Lung (tissue), 16 donors: Measurements from ENCODE around the gene PSORS1C2. TPM values are rescaled to one million over a fixed set of nuclear protein-coding genes. Genes with fewer than 3 reads are reported as not detected.
"Not testable (repeated sequence)": the region's sequence is repeated elsewhere in the genome, so short reads cannot be mapped to it uniquely, and the experiment has no call there.

Experiments used
- ATAC-seq: fragments of 200-7000 bp; cut with Tn5 transposase; one replicate; pipeline ENCODE4 v1.9.1; 2020; ENCODE audit warnings: moderate number of reproducible peaks; ENCODE audit not compliant: insufficient read depth, low FRiP score
- DNase-seq, 3 donors: peaks; one replicate each; pipeline ENCODE4 v3.0.0-alpha.2; 2013 to 2017
- H3K27ac ChIP-seq, 2 donors: one replicate each; pipeline ENCODE4 v1.5.1; 2013; ENCODE audit warnings: mild to moderate bottlenecking in 2 of 2, moderate library complexity in 2 of 2, control low read depth in 1 of 2, inconsistent platforms in 1 of 2, low read depth in 1 of 2, low read length in 1 of 2
- H3K27me3 ChIP-seq, 3 donors: one replicate each; pipeline ENCODE4 v1.5.1; 2013; ENCODE audit warnings: low read length in 2 of 3; ENCODE audit not compliant: control insufficient read depth in 3 of 3, insufficient read depth in 3 of 3
- H3K36me3 ChIP-seq, 4 donors: one replicate each; pipeline ENCODE4 v1.5.1; 2013; ENCODE audit warnings: low read length in 4 of 4, mild to moderate bottlenecking in 1 of 4, moderate library complexity in 1 of 4; ENCODE audit not compliant: control insufficient read depth in 4 of 4, insufficient read depth in 4 of 4
- H3K4me1 ChIP-seq, 5 donors: one replicate each; pipeline ENCODE4 v1.5.1; 2013; ENCODE audit warnings: low read length in 5 of 5, mild to moderate bottlenecking in 2 of 5, moderate library complexity in 1 of 5; ENCODE audit not compliant: control insufficient read depth in 5 of 5, insufficient read depth in 5 of 5
- H3K4me3 ChIP-seq: one replicate; pipeline ENCODE4 v1.5.1; 2013; ENCODE audit warnings: mild to moderate bottlenecking, control low read depth, moderate library complexity
- H3K9ac ChIP-seq, 2 donors: one replicate each; pipeline ENCODE4 v1.5.1; 2013; ENCODE audit warnings: low read length in 2 of 2, control low read depth in 1 of 2; ENCODE audit not compliant: insufficient read depth in 1 of 2
- H3K9me3 ChIP-seq, 4 donors: one replicate each; pipeline ENCODE4 v1.5.1; 2013; ENCODE audit warnings: low read length in 3 of 4, mild to moderate bottlenecking in 1 of 4, moderate library complexity in 1 of 4; ENCODE audit not compliant: control insufficient read depth in 4 of 4, insufficient read depth in 3 of 4
- CTCF ChIP-seq: IDR thresholded peaks from 2 replicates; pipeline ENCODE4 v1.5.1; 2012; ENCODE audit warnings: mild to moderate bottlenecking; ENCODE audit errors: control extremely low read depth, extremely low read depth
- WGBS, 2 donors: extraction: QIAGEN DNeasy Blood & Tissue Kit; methylation state at CpG; one replicate each; pipeline ENCODE4 v1.1.7; 2013; 5-methylcytosine and 5-hydroxymethylcytosine counted together
- long read RNA-seq, 5 donors: transcript quantifications; one replicate each; lab custom pipeline, GENCODE V29; 2026
- polyA plus RNA-seq, 2 donors: library from polyadenylated mRNA; stranded (reverse); fragments of 200-250 nt; gene quantifications; one replicate each; pipeline ENCODE4 v1.2.1, GENCODE V29; 2013
- total RNA-seq, 2 donors: library from RNA; depleted of rRNA in 1 of 2; stranded (reverse); fragments of >200 nt in 1 of 2; gene quantifications; one replicate each; pipeline ENCODE4 v1.2.1, GENCODE V29; 2014 to 2021
- donor health status: control.
- donor health status: control.
- donor health status: Bipolar disorder and iron deficiency.
- donor health status: healthy.
- donor health status: DM: yes; HTN: yes; CAD: no.

Gene PSORS1C2
- not detected for total RNA-seq
- polyA plus RNA-seq, result not detected
- long read RNA-seq, donor 1, result 0 reads
- long read RNA-seq, donor 2, result 0 reads
- long read RNA-seq, donor 3, result 0 reads
- long read RNA-seq, donor 4, result 0 reads
- long read RNA-seq, donor 5, result 0 reads

- Histone ChIP-seq H3K4me1 (peaks cover 0 to 10% (median 0%) of the 10 kb centered on the region in 5 donors), H3K9ac (no peak within 1 kb of the TSS), H3K27me3 (no peaks in the 10 kb centered on the region), H3K4me3 (no peak within 1 kb of the TSS), H3K27ac (no peak within 1 kb of the TSS), H3K9me3 (no peaks in the 10 kb centered on the region), H3K36me3 (peaks cover 0 to 2% (median 0%) of the 10 kb centered on the region in 4 donors)
- 84 to 85% methylated on average over 4 of the region's 4 CpGs for WGBS, 2 donors
- ATAC-seq (no peak), DNase-seq (no peak)
- TF ChIP-seq CTCF, result no peak
Observed at GRCh38 chr6:31138982-31139381, at the start of gene PSORS1C2. TSS of gene PSORS1C2 (minus strand) at chr6:31139066. CDS start at chr6:31139026, 40 bp downstream.

- no peaks in the 10 kb centered on the region for H3K36me3 ChIP-seq
- H3K27me3 ChIP-seq, result no peaks in the 10 kb centered on the region
- no peaks in the 10 kb centered on the region for H3K4me1 ChIP-seq
- DNase-seq (no peak), ATAC-seq (peak; percentile 41)
- H3K9ac ChIP-seq, result no peak overlapping the region
- WGBS, 2 donors, result 69 to 80% methylated on average over 5 of the region's 5 CpGs
- H3K27ac ChIP-seq, result no peak overlapping the region
- no peak overlapping the region for H3K4me3 ChIP-seq
- H3K9me3 ChIP-seq, result no peaks in the 10 kb centered on the region
- TF ChIP-seq CTCF, result no peak
Observed at GRCh38 chr6:31187780-31188194, 48.9 kb upstream of the PSORS1C2 start.

- ATAC-seq, result no peak
- Histone ChIP-seq H3K4me3 (no peak overlapping the region), H3K36me3 (no peaks in the 10 kb centered on the region), H3K9ac (no peak overlapping the region), H3K27me3 (no peaks in the 10 kb centered on the region), H3K4me1 (no peaks in the 10 kb centered on the region), H3K9me3 (no peaks in the 10 kb centered on the region), H3K27ac (peak overlapping the region; percentile 81 to 87)
- DNase-seq, result no peak
- 67 to 78% methylated on average over 24 of the region's 24 CpGs for WGBS, 2 donors
- TF ChIP-seq CTCF, result no peak
Observed at GRCh38 chr6:31186052-31186734, 47.3 kb upstream of the PSORS1C2 start.

- H3K9me3 ChIP-seq, DNase-seq, H3K27me3 ChIP-seq, H3K4me1 ChIP-seq, H3K9ac ChIP-seq, ATAC-seq, H3K36me3 ChIP-seq, H3K4me3 ChIP-seq: not testable (repeated sequence)
- peak overlapping the region; percentile 81 to 87 for H3K27ac ChIP-seq
- WGBS, 2 donors, result 77 to 87% methylated on average over 4 of the region's 4 CpGs
Observed at GRCh38 chr6:31185695-31186051, 46.8 kb upstream of the PSORS1C2 start.

- H3K27me3 ChIP-seq, H3K9ac ChIP-seq, H3K4me1 ChIP-seq, DNase-seq, H3K4me3 ChIP-seq, ATAC-seq, H3K9me3 ChIP-seq, H3K36me3 ChIP-seq, H3K27ac ChIP-seq: not testable (repeated sequence)
- WGBS, 2 donors, result 80 to 86% methylated on average over 6 of the region's 6 CpGs
Observed at GRCh38 chr6:31183859-31184258, 45.0 kb upstream of the PSORS1C2 start.

GRCh38 chr6:31183287-31183686 is 44.4 kb upstream of the PSORS1C2 start:
- not testable (repeated sequence) for H3K27ac ChIP-seq, H3K4me1 ChIP-seq, H3K36me3 ChIP-seq, H3K9ac ChIP-seq, H3K9me3 ChIP-seq, ATAC-seq, H3K27me3 ChIP-seq, H3K4me3 ChIP-seq, DNase-seq
- WGBS, 2 donors, result 69 to 94% methylated on average over 2 of the region's 2 CpGs
